NCI-H2196 treated with DMSO at 0.1 percent for 48 hours (cell line): ENCODE measurements around the gene FXYD5.
A peak's percentile ranks its signal among the peaks of the same experiment; 100 is the strongest.
"Not testable (repeated sequence)": the region's sequence is repeated elsewhere in the genome, so short reads cannot be mapped to it uniquely, and the experiment has no call there.

Experiments used
- DNase-seq: peaks from one replicate; lab custom pipeline; 2025; ENCODE audit not compliant: unreplicated experiment; lab: John Stamatoyannopoulos, UW

Gene FXYD5

GRCh38 chr19:35119578-35120155, 34.9 kb upstream of the FXYD5 start:
- DNase-seq: no peak

- peak; percentile 95 for DNase-seq
Measured at GRCh38 chr19:35120492-35120891, 34.0 kb upstream of the FXYD5 start.

DNA sequence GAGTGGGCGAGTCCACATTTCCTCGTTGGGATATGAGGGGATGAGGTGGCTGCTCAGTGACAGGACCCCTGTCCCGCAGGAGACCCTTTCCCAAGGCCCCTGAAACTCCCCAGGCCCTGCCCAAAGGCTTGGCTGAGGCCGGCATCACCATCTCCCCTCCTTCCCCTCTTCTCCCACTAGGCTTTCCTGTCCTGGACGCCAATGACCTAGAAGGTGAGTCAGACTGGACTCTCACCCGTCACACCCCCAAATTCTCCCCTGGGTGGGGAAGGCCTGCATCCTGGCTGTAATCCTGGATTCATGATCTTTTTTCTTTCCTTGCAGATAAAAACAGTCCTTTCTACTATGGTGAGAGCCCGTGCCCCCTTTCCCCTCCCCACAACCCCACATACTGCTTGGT, 33.6 kb upstream of the FXYD5 start:
- no peak for DNase-seq

DNA sequence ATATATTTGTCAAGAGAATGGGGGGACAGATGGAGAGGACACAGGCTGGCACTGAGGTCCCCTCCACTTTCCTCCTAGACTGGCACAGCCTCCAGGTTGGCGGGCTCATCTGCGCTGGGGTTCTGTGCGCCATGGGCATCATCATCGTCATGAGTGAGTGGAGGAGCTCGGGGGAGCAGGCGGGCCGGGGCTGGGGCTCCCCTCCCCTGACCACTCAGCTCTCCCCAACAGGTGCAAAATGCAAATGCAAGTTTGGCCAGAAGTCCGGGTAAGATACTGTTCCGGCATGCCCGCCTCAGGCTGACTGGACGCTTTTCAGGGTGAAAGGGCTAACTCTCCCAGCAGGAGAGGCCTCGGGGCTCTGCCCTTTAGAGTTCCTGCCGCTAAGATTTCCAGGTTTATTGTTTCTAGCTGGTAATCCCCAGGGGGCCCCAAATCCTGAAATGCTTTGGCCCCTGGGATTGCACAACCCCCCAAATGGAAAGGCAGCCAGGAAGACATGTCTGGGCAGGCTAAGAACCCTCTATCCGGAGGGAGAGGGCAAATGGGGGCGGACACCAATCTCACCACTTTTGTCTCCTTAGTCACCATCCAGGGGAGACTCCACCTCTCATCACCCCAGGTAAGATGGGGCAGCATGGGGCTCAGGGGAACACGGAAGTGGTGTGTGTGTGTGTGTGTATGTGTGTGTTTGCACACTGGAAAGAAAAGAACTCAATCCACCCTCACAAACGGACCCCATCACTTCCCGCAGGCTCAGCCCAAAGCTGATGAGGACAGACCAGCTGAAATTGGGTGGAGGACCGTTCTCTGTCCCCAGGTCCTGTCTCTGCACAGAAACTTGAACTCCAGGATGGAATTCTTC, 31.6 kb upstream of the FXYD5 start:
- DNase-seq: no peak

DNA sequence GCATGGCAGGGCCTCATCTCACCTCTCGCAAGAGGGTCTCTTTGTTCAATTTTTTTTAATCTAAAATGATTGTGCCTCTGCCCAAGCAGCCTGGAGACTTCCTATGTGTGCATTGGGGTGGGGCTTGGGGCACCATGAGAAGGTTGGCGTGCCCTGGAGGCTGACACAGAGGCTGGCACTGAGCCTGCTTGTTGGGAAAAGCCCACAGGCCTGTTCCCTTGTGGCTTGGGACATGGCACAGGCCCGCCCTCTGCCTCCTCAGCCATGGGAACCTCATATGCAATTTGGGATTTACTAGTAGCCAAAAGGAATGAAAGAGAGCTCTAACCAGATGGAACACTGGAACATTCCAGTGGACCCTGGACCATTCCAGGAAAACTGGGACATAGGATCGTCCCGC, 31.0 kb upstream of the FXYD5 start:
- DNase-seq: no peak

- DNase-seq: peak; percentile 90
Measured at GRCh38 chr19:35124098-35125060, 30.2 kb upstream of the FXYD5 start.

GRCh38 chr19:35125270-35125717, 29.2 kb upstream of the FXYD5 start:
- DNase-seq: no peak

GRCh38 chr19:35125749-35126623, 28.5 kb upstream of the FXYD5 start:
- DNase-seq: no peak

DNA sequence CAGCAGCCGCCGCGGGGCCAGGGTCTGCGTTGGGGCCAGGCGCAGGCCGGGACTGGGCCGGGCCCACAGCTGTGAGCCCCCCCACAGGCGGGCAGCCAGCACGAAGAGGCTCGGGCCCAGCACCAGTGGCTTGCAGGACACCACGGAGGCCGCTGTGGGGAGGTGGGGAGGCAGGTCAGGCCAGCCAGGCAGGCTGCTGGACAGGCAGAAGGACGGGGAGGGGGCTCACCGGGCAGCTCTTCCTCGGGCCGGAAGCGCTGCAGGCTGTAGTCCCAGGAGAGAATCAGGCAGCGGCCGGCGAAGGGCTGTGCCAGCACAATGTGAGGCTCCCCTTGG, 27.9 kb upstream of the FXYD5 start:
- DNase-seq: no peak

DNA sequence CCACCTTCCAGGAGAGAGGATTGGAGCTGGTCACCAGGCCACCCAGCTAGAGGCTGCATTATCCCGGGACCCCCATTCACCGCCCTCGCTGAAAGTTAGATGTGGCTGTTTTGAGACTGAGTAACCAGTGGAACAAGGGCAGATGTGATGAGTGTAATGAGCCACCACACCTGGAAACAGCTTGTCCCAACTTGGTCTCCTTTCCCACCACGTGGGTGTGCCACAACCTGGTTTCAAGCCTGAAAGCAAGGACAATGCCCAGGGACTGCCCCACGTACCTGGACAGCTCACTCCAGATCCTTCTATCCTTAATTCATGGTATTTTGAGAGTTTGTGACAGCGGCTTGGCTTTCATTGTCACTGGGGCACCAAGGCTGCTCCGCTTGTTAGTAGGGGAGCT, 26.7 kb upstream of the FXYD5 start:
- no peak for DNase-seq

DNA sequence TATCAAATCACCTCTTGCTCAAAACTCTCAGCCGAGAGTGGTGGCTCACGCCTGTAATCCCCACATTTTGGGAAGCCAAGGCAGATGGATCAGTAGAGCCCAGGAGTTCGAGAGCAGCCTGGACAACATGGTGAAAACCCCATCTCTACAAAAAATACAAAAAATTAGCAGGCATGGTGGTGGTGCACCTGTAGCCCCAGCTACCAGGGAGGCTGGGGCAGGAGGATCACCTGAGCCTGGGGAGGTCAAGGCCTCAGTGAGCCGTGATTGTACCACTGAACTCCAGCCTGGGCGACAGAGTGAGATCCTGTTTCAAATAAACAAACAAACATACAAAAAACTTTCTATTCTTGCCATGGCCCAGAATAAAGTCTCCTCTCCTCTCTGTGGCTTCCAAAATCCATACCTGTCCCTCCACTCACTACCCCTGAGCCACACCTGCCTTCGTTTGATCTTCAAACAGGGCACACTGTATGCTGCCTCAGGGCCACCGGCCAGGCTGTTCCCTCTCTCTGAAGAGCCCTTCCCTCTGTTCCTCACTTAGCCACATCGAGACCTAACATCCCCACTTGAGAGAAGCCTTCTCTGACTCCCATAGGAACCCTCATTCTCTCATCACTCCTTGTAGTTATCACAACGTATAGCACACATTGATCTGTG, 26.0 kb upstream of the FXYD5 start:
- no peak for DNase-seq

GRCh38 chr19:35129724-35130274, 24.7 kb upstream of the FXYD5 start:
- DNase-seq: not testable (repeated sequence)

DNA sequence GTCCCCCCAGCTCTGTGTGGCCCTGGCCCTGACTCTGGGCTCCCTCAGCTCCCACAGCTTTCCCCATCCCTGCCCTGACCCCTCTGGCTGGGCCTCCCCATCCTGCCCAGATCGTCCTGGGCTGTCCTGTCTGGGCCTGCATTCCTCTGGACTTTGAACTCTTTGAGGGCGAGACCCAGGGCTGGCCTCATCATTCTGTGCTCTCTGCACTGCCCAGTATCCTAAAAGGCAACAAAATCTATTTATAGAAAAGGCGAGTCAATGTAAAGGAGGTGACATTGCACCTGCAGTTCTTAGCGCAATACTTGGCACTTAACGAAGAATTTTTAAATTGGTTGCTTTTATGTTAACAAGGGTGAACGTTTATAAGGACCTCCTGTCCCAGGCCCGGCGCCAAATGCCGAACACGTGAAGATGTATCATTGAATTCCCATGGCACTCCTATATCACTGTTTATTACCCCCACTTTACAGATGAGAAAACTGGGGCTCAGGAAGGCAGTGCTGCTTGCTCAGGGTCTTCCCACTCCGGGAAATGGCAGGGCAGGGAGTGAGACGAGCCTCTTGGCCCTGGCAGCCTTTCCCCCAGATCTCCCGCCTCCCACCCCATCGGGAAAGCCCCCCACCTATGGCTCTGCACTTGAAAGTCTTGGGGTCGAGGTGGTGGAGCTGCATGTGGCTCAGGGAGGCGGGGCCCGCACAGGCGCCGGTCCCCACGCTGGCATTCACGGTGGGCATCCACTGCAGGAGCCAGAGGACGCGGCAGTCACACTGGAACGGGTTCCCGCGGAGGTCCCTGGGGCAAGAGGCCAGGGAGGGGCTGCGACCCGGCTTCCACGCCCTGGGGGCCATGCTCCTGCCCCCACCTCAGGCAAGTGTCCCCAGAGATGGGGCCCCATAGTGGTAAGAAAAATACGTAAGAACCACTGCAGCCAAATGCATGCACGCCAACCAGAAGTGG, 23.5 kb upstream of the FXYD5 start:
- DNase-seq: no peak

DNA sequence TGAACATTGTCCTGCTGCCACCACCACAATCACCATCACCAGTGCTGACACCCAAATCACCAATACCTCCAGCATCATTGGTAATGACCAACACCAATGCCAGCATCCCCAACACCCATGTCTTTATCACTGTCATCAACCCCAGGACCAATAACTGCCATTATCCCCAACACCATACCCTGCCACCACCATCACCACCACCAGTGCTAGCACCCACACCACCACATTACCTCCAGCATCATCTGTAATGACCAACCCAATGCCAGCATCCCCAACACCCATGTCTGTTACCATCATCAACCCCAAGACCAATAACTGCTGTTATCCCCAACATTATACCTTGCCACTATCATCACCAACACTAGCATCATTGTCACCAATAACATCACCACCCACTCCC, 22.3 kb upstream of the FXYD5 start:
- no peak for DNase-seq

- DNase-seq: no peak
Measured at GRCh38 chr19:35133826-35134225, 20.7 kb upstream of the FXYD5 start.

GRCh38 chr19:35134601-35135242, 19.8 kb upstream of the FXYD5 start, which contains the start of gene LGI4:
LGI4 (minus strand) TSS chr19:35135059; CDS start chr19:35134680, 379 bp downstream.
- DNase-seq: no peak

DNA sequence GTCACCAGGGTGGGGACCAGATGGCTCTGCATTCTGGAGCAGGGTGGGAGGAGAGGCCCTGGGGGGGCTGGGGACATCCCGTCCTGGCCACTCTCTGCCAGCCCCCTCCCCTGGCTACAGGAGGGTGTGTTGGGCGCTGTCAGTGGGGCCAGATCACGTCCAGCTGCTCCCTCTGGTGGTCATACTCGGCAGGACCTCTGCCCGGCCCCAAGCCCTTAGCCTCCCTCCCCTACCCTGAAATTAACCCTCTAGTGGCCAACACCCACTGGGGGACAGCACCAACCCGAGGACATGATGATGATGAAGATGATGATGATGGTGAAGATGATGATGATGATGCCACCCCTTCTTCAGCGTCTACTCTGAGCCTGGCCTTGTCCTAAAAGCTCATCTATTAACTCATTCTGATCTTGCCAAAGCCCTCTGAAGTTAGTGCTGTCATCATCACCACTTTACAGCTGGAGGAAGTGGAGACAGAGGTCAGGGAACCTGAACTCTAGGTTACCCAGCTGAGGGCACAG, 19.1 kb upstream of the FXYD5 start:
- peak; percentile 49 for DNase-seq

DNA sequence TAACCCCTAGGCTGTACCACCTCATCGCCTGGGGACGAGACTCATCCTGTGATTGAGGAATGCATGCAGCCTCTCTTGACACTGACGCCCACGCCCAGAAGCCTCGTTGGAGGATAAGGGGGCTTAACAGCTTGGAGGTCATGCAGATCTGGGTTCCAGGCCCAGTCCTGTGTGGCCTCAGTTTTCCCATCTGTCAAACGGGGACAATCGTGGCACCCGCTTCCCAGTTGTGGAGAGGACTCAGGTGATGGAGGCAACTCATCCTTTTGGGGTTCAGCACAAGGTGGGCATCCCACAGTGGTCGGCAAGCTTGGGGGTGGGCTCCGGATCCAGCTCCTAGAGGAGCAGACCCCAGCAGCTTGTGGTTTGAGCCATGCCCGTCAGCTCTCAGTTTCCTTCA, 18.3 kb upstream of the FXYD5 start:
- DNase-seq: no peak
